Measurements from ENCODE around the gene LSP1. TPM values are rescaled to one million over a fixed set of nuclear protein-coding genes. Genes with fewer than 3 reads are reported as not detected.

The LSP1 gene
- total and polyA plus RNA-seq, 2 of the 13 experiments (the other 11 are each of a cell fraction or from before 2014, with no cell fraction given): 0.59 to 1.00 TPM

DNA sequence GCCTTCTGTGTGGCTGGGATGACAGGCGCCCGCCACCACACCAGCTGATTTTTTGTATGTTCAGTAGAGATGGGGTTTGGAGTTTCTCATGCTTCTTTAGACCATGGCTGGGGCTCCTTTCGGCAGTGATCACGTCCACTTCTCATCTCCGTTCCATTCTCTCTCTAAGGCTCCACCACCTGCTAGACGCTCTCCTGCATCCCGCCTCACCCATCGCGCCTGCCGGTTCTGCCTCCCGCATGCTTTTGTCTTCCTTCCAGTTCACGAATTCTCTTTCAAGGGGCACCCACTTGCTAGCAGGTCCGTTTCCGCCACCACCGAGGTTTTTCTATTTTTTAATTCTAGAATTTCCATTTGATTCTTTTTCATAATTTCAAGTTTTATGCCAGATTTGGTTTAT lies 40.1 kb upstream of the LSP1 start:
- CTCF ChIA-PET (ENCODE audit: low intra/inter-chr PET ratio, low total read pairs): no interaction called here
- Histone ChIP-seq H3K27me3 (ENCODE audit: control insufficient read depth in 1 of 2, insufficient read depth in 2 of 2, low read length in 2 of 2) (peaks cover 3 to 56% of the 10 kb centered on the region in 2 experiments; a peak in 3 of 5 replicates), H3K4me2 (ENCODE audit: low read depth, low read length) (no peak overlapping the region), H3K9me3 (ENCODE audit: low read length) (no peaks in the 10 kb centered on the region), H3K4me1 (ENCODE audit: insufficient read depth, low read length) (no peaks in the 10 kb centered on the region), H3K79me2 (ENCODE audit: insufficient read depth, low read length) (no peaks in the 10 kb centered on the region), H3K27ac (ENCODE audit: extremely low read length, insufficient read depth, low read length) (no peak overlapping the region), H3K9ac (ENCODE audit: insufficient read depth, low read depth, low read length) (no peak overlapping the region), H3K4me3 (replicated peaks in 1 of 3; ENCODE audit: insufficient read depth in 1 of 3, low read depth in 2 of 3, low read length in 3 of 3) (no peak overlapping the region), H3K36me3 (replicated peaks in 1 of 2; ENCODE audit: control insufficient read depth in 1 of 2, insufficient read depth in 2 of 2, low read length in 2 of 2) (no peaks in the 10 kb centered on the region), H4K20me1 (ENCODE audit: insufficient read depth, low read length) (no peaks in the 10 kb centered on the region), H2AFZ (ENCODE audit: low read length) (no peak overlapping the region)
- WGBS (ENCODE audit: low lambda C conversion rate): 65% methylated on average over 15 of the region's 15 CpGs
- FAIRE-seq (no peak), DNase-seq (ENCODE audit: low spot score) (no peak), ATAC-seq (no peak)
- intact Hi-C loops (cut with micrococcal nuclease; ENCODE audit: unreplicated experiment) (no loop called here), in situ Hi-C loops (cut with HindIII; ENCODE audit: extremely low pct_ligation_motif_present, low pct_unique_long_range_greater_than_20kb) (no loop called here)
- POLR2A ChIA-PET: no interaction called here
- TF ChIP-seq TAF15 (IDR thresholded peaks at IDR 0.05; ENCODE audit: low read depth, low read length, poor library complexity, severe bottlenecking) (no peak), MXD1 (CRISPR knock-in tag; IDR thresholded peaks at IDR 0.05) (no peak), SRY (CRISPR knock-in tag; IDR thresholded peaks at IDR 0.05) (no peak), ZNF343 (CRISPR knock-in tag; IDR thresholded peaks at IDR 0.05) (no peak), ZNF382 (CRISPR knock-in tag; IDR thresholded peaks at IDR 0.05; ENCODE audit: borderline replicate concordance) (no peak), CREB1 (IDR thresholded peaks at IDR 0.05) (no peak), CREB1 (CRISPR knock-in tag; IDR thresholded peaks at IDR 0.05) (no peak), ZNF710 (CRISPR knock-in tag; IDR thresholded peaks at IDR 0.05; ENCODE audit: borderline replicate concordance) (no peak), RXRA (CRISPR knock-in tag; IDR thresholded peaks at IDR 0.05) (no peak), U2AF2 (IDR thresholded peaks at IDR 0.05; ENCODE audit: low read depth, low read length) (no peak), ISX (CRISPR knock-in tag; conservative IDR thresholded peaks at IDR 0.05) (no peak), ZFAT (CRISPR knock-in tag; conservative IDR thresholded peaks at IDR 0.05) (no peak), SMAD9 (CRISPR knock-in tag; IDR thresholded peaks at IDR 0.05) (no peak), SOX13 (IDR thresholded peaks at IDR 0.05) (no peak), SOX13 (CRISPR knock-in tag; conservative IDR thresholded peaks at IDR 0.05 in 1 of 2, IDR thresholded peaks at IDR 0.05 in 1 of 2) (no peak)
- TF ChIP-seq, protein P1, sequence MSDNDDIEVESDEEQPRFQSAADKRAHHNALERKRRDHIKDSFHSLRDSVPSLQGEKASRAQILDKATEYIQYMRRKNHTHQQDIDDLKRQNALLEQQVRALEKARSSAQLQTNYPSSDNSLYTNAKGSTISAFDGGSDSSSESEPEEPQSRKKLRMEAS (IDR thresholded peaks at IDR 0.05): no peak
- TF ChIP-seq, protein P2, sequence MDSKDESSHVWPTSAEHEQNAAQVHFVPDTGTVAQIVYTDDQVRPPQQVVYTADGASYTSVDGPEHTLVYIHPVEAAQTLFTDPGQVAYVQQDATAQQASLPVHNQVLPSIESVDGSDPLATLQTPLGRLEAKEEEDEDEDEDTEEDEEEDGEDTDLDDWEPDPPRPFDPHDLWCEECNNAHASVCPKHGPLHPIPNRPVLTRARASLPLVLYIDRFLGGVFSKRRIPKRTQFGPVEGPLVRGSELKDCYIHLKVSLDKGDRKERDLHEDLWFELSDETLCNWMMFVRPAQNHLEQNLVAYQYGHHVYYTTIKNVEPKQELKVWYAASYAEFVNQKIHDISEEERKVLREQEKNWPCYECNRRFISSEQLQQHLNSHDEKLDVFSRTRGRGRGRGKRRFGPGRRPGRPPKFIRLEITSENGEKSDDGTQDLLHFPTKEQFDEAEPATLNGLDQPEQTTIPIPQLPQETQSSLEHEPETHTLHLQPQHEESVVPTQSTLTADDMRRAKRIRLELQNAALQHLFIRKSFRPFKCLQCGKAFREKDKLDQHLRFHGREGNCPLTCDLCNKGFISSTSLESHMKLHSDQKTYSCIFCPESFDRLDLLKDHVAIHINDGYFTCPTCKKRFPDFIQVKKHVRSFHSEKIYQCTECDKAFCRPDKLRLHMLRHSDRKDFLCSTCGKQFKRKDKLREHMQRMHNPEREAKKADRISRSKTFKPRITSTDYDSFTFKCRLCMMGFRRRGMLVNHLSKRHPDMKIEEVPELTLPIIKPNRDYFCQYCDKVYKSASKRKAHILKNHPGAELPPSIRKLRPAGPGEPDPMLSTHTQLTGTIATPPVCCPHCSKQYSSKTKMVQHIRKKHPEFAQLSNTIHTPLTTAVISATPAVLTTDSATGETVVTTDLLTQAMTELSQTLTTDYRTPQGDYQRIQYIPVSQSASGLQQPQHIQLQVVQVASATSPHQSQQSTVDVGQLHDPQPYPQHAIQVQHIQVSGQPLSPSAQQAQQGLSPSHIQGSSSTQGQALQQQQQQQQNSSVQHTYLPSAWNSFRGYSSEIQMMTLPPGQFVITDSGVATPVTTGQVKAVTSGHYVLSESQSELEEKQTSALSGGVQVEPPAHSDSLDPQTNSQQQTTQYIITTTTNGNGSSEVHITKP (CRISPR knock-in tag; IDR thresholded peaks at IDR 0.05; ENCODE audit: low read depth): no peak
- BruUV-seq (replicated peaks): no TSS peak

Measured in HepG2 (cell line).